Posterior vena cava (tissue), 2 donors: ENCODE results near the gene VAV2. TPM values are rescaled to one million over a fixed set of nuclear protein-coding genes. Genes with fewer than 3 reads are reported as not detected.

ENCODE experiments used
- DNase-seq: peaks from one replicate; pipeline ENCODE4 v3.0.0-alpha.2; 2020; ENCODE audit warnings: low spot score
- intact Hi-C, 2 donors: fragments of 100-400 bp; cut with DNase I; formaldehyde crosslinking; loops; one replicate each; pipeline versions ENCODE4 v1.14.1 to v1.14.2; 2022 to 2023
- total RNA-seq, 2 donors: library from RNA; stranded (reverse); fragmentation: NEBNext Ultra II Directional; extraction: Animal tissue kit (Norgen Biotek cat#: 25700); gene quantifications; one replicate each; pipeline ENCODE4 v1.2.1, GENCODE V29; 2021
- donor health status: DM: yes; HTN: yes; CAD: no.
- donor health status: DM: yes; HTN: yes; CAD: no.

The VAV2 gene
- total RNA-seq, 2 donors from 2014 or later, result 12.9 to 17.9 TPM

DNA sequence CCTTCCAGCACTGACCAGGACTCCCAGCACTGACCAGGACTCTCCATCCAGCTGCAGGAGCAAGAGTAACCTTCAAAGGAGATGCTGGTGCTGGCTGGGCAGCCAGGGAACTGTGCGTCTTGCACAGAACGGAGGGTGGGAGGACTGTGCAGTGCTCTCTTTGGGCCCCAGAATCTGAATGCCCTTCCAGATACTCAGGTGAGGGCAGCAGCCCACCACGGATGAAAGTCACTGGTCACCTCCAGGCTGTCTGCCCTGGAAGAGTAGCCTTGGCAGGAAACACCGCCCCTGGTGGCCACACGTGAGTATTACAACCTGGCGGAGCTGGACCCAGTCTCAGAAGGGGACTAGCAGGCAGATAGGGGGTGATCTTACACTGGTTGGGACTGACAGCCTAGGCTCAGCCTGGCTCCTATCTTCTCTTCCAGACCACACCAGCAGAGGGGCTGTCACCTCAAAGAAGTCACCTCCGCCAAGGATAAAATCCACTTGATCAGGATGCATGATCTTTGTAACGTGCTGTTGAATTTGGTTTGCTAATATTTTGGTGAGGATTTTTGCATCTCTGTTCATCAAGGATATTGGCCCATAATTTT lies 249.2 kb downstream of the VAV2 start:
- intact Hi-C loops, result no loop called here

DNA sequence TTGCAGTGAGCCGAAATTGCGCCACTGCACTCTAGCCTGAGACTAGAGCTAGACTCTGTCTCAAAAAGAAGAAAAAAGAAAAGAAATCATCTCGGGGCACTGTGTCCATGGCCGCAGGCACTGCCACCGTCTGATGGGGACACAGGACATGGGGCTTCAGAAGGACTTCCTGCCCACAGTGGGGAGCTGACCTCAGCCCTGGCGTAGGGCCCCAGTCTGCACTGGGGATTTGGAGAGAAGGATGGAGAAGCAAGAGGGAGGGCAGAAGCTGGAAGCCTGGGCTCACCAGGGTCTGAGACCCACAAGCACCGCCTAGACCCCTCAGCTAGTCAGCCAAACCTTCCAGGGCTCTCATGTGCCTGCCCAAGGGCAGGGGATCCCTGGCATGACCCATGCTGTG lies 249.9 kb downstream of the VAV2 start:
- DNase-seq, result peak; percentile 46
- intact Hi-C loops, result no loop called here

More for the DNA sequence above, 249.2 kb downstream of the VAV2 start:
- DNase-seq, result peak; percentile 94

DNA sequence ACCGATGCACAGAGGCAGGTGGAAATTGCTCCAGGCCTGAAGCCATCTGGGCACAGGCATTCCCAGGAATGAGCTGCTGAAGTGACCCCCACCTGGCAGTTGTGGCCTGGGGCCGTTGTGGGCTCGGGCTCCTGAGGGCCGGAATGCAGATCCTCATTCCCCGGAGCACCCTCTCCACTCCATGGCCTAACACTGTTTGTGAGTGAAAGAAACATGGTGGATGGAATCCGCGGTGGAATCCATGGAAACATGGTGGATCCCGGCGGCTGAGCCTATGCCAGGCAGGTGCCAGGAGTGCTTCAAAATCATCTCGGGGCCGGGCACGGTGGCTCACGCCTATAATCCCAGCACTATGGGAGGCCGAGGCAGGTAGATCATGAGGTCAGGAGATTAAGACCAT lies 250.4 kb downstream of the VAV2 start:
- intact Hi-C loops, result no loop called here
- DNase-seq, result no peak

DNA sequence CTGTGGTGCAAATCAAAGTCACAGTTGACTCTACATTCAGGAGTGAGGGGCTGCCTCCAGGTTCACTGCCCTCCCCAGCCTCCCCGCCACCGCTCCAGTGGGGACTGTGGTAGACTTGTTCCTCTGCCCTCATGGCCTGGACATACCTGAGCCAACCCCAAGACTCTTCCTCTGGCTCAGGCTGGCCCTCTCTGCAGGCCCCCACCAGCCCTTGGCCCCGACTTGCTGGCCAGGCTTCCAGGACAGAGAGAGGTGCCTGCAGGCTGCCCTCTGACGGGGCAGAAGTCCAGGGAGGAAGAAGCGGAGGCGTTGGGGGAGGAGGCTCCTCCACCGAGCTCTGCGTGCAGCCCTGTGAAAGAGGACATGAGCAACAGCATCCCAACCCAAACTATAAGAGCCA lies 251.2 kb downstream of the VAV2 start:
- intact Hi-C loops, result no loop called here
- peak; percentile 57 for DNase-seq

DNA sequence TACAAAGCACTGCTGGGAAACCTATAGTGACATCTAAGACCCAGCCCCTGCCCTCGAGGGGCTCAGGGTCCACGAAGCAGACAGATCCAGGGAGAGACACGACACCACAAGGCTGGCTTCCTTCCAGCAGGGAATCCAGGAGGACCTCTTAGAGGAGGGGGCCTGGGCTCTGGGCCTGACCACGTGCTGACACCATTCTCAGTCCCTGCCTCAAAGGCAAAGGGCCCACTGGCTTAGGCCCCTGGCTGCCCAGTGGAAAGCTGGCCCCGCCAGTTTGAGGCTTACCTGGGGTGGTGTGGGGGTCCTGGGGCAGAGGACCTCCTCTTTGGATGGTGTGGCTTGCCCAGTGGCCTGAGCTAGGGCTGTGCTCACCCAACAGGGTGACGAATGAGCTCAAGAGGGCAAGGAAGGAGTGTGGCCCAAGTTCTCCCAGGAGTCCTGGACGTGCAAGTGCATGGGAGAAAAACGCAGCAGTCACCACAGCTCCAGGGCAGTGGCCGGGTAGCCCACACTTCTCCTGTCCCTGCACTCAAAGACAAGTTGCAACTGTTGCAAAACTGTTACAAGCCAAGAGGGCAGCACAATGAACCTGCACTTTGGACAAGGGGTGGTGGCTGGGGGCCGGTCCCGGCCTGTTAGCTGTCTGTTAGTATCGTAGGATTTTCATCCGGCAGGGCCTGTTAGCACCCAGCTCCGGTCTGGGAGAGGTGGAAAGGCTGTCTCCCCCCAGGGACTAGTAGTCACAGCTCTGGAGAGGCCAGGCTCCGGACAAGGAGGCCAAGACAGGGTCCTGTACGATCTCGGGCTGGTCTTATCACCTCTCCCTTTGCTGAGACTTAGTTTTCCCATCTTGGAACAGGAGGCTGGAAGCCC lies 252.5 kb downstream of the VAV2 start:
- peak; percentile 73 for DNase-seq
- intact Hi-C loops, result no loop called here

DNA sequence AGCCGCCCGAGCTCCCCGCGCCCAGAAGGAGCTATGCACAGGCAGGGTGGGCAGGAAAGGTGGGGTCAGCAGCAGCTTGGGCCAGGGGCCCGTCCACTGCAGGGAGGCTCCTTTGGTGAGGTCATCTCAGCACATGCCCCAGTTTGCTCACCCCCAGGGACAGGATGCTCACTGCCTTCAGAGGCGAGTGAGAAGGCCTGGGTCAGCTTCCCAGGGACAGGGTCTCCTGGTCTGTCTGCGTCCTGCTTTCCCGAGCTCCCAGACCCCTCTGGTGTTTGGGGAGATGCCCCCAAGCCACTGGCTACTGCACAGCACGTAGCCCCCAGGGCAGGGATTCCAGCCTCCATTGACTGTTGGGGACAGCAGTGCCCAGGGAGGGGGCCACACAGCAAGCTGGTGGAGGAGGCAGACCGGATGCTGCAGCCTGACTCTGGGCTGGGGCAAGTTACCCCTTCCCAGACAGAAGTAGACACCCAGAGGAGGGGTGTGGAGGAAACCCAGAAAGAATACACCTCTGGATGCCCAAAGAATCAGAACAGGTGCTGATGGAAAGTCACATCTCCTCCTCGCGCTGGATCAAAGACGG lies 253.4 kb downstream of the VAV2 start:
- no peak for DNase-seq
- intact Hi-C loops, result no loop called here

DNA sequence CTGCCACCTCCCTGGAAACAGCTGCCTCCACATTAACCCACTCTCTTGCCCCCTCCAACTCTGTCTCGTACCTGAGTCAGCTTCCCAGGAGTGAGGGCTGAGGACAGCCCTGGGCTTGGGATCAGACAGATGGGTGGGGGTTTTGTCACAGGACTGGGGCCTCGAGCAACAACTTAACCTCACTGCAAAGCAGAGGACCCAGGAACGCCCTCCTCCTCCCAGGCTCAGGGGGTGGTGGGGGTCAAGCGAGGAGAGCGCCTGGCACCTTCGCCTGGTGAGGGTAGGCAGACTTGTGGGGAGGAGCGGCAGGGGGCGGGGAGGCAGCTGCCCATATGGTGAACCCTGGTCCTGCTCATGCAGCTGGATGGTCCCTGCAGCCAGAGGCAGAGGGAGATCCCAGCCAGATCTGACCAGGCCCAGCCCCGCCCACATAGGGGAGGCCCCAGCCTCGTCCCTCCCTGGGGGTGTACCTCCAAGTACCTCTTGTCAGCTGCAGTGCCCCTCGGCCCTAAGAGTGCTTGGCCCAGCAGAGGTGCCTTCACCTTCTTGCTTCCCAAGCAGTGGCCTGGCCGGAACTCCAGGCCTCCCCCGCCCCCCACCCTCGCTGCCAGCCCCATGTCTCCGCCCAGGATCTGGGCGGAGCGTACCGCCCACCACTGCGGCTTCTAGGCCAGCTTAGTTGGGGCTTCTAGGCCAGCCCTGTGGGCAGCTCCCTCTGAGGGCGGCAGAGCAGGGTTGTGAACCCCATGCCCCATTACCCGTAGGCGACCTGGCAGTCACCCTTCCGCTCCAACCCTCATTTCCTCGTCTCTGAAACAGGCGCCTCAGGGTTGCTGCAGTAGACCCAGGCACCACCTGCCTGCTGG lies 254.1 kb downstream of the VAV2 start, which contains the start of gene SARDH:
TSS of gene SARDH (minus strand) at position 579 of the 866 bp plus-strand sequence. CDS start 4,179 bp downstream, outside the sequence.
- intact Hi-C loops, result no loop called here
- peak; percentile 89 for DNase-seq

DNA sequence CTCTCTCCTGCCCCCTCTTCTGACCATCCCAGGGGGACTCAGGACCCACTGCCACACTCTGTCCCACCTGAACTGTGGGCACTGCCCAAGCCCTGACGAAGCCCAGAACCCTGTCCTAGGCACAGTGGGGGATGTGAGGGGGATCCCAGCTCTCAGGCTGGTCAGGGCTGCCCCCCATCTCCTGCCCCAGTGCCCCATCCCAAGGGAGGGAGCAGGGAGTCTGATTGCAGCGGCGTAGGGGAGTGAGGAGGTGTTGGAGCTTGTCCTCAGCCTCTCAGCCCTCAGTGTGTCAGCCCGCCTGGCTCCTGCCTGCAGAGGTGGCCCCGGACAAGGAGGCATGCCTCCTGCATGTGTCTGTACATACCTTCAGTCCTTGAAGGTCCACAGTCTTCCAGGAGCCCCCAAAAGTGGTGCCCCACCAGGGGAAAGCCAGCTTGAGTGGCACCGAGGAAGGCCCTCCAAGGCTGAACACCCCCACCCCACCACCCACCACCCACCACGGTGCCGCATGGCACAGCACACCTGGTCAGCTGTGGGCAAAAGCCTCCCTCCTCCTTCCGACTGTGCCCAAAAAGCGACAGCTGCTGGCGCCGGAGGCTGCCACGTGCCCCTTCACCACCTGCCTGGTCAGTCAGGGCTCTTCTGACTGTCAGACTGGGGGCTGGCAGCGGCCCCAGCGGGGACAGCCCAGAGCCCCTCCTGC lies 254.9 kb downstream of the VAV2 start:
- intact Hi-C loops, result no loop called here
- DNase-seq, result peak; percentile 68

DNA sequence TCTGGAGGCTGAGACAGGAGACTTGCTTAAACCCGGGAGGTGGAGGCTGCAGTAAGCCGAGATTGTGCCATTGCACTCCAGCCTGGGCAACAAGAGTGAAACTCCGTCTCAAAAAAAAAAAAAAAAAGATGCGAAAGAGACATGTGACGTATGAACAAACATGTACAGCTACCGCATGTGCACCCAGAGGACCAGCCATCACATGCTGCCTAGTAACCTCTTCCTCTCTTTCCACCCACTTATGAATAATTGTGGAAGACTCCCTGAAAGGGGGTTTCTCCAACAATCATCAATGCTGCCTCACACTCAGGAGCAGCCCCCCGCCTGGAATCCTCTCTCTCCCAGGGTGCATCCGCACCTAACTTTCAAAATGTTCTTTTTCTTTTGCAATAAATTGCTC lies 256.2 kb downstream of the VAV2 start:
- intact Hi-C loops, result no loop called here
- no peak for DNase-seq

DNA sequence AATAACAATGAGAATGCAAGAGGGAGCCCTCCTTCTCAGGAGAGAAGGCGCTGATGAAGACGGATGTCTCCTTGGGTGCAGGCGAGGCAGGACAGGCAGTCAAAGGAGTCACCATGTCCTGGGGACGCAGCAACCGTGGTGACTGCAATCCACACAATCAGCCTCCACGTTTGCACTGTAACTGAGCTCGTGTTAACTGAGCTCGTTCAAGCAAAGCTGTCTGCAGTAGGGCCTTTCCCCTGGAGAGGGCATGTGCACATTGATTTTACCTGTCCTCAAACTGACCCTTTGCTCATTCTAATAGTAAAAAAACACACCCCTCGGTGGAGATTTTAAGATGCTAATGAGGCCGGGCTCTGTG lies 256.7 kb downstream of the VAV2 start:
- DNase-seq, result no peak
- intact Hi-C loops, result no loop called here

DNA sequence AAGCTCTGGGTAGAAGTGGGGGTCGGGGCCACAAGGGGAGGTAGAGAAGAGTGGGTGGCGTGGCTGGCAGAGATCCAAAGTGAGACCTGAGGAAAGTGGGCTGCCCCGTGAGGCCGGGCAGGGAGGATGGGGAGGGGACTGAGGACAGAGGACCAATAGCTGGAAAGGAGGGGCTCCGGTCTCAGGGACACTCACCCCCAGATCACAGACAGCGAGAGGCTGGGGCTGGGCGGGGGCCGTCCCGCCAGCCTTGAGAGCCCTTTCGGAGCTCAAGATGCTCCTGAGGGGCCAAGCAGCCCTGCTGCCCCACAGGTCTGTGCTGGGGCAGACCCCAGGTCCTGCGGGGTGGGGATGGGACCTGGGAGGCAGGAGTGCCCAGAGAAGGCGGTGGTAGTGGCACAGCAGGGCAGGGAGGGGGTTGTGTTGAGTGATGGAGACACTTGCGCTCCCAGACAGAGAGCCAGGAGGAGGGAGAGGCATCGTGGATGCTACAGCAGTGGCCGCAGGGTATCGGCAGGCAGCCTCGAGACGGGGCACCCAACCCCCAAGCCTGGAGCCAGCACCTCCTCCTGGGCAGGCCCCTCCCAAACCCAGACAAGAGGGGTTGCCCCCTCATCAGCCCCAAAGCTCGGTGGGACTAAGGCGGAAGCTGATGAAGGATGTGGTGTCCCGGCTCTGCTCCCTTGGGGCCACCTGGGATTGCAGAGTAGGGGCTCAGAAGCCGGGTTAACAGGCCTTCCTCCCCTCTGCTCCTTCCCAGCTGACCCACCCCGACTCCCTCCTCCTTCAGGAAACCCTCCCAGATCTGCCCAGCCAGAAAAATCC lies 257.3 kb downstream of the VAV2 start:
- intact Hi-C loops, result no loop called here
- peak; percentile 68 for DNase-seq

DNA sequence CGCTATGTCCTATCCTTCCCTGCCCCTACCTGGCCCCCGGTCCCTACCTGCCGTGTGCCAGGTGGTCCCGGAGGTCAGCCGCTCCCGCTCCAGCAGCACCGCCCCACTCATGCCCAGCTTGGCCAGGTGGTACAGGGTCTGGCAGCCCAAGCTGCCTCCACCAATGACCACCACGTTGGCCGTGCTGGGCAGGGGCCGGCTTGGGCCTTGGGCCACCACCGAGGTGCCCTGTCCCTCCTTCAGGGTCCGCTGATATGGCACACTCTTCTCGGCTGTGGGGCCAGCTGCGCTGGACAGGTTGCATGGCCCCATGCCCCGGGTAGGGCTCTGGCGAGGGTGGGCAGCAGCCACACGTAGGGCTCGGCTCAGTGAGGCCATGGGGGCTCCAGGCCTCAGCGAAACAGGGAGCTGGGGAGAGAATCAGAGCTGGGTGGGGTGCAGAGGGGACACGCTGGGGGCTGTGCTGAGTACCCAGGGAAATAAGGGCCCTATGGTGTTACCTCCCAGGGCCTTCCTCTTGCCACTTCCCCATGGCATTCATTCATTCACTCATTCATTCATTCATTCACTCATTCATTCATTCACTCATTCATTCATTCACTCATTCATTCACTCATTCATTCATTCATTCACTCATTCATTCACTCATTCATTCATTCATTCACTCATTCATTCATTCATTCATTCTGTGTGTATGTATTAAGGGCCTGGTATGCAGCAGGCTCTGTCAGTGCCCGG lies 258.2 kb downstream of the VAV2 start:
- peak; percentile 78 for DNase-seq
- intact Hi-C loops, result no loop called here

DNA sequence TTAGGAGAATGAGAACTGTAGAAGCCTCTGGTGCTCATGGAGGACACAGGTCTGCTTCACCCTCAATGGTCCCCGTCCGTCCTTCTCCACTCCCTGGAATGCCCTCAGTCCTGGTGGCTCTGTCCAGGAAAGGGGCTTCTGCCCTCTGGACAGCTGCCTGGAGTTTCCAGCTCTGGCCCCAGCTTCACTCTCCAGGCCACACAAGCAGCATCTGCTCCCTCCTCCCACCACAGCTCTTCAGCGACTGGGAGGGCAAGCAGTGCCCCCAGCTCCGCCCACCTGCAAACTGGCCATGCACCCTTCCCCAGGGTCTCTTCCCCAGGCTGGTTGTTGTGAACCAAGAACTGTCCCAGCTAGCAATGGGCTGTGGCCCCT lies 258.7 kb downstream of the VAV2 start:
- no peak for DNase-seq
- intact Hi-C loops, result no loop called here

DNA sequence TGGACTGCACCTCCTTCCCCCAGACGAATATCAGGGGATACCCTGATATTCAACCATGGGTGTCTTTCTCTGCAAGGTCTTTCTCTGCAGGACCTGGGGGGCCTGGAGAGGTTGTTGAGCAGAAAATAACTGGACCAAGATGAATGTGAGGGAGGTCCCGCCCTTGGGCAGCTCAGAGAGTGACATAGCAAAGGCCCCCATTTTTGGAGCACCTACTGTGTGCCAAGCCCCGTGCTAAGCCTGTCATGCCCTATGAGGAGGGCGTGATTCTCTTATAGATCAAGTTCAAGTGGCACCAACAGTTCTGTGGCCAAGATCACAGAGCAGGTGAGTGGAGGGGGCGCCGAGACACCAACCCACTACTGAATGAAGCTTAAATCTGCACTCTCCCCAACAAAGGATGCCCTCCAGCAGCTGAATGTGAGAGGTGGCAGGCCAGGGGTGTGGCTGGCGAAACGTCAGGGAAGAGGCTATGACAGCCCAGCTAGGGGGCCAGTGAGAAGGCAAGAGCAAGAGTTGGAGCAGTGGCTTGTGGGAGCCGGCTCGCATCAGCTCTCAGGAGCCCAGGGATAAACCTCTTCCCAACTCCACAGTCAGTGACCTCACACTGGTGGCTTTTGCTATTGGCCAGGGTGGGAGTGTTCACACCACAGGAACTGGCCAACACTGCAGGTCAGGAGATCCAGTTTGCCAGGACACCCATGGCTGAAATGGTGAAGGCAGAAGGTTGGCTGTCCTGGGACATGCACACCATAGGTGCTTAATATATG lies 259.3 kb downstream of the VAV2 start:
- no peak for DNase-seq
- intact Hi-C loops, result no loop called here

DNA sequence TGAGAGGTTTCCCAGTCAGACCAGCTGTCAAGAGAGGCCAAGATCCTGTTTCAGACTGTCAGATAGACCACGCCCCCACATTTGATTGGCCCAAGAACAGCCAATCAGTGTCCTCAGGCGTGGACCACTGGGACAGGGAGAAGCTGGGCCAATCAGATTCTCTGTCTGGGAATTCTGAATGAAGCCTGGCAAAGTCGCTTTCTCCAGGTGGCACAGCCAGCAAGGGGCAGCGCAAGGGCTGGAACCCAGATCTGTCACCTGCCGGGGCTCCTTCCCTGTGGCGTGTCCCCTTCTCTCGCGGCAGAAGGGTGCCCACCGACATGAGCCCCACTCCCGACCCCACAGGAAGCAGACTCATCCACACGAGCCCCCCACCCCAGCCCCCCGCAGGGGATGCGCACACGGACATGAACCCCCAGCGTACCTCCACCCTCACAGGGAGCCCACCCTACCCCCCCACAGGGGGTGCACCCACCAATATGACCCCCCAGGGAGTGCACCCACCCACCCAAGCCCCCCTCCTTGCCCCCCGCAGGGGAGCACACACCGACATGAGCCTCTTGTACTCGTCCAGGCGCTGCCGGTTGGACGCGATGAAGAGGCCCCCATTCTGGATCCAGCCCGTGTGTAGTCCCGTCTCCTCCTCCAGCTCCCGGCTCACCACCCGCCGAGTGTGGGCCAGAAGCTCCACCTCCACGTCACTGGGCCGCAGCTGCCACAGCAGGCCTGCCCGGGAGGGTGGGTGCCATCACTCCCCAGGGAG lies 260.1 kb downstream of the VAV2 start:
- intact Hi-C loops, result no loop called here
- DNase-seq, result peak; percentile 76
